Measurements from ENCODE around the gene SHC3. TPM values are rescaled to one million over a fixed set of nuclear protein-coding genes. Genes with fewer than 3 reads are reported as not detected.

Gene SHC3
- total RNA-seq, 2 donors from 2014 or later, result 0.95 to 1.3 TPM

DNA sequence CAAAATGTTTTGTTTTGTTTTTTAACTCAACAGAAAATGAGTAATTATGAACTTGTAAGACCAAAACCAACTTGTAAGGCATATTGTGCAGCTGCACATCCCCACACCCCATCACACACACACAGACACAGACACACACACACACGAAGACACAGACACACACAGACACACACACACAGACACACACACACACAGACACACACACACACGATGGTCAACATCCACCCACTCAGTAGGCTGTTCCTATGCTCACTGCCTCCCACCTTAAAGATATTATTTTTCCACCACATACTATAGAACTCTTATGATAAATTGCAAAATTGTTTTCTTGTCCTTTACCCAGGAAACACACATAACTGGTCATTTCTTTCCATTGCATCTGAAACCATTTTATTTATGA, 6.2 kb downstream of the SHC3 start:
- Histone ChIP-seq H3K27ac (ENCODE audit: low read depth, low read length) (no peak overlapping the region), H3K27me3 (ENCODE audit: control insufficient read depth, insufficient read depth, low read length, poor library complexity, severe bottlenecking) (peaks cover 18% of the 10 kb centered on the region), H3K36me3 (ENCODE audit: control insufficient read depth, insufficient read depth, low read length) (no peaks in the 10 kb centered on the region), H3K9me3 (ENCODE audit: control insufficient read depth, low read length) (no peaks in the 10 kb centered on the region), H3K9ac (ENCODE audit: extremely low read depth, low read length, poor library complexity, severe bottlenecking) (no peak overlapping the region), H3K4me1 (ENCODE audit: control insufficient read depth, insufficient read depth, low read length) (no peaks in the 10 kb centered on the region), H3K4me3 (ENCODE audit: low read length) (no peak overlapping the region)
- 43 to 76% methylated on average over 1 to 2 of the region's 2 CpGs for WGBS, 2 experiments (ENCODE audit: insufficient coverage in 1 of 2, insufficient read length in 1 of 2)
- no peak overlapping the region for H3K4me3 Mint-ChIP-seq
- H3K4me1 Mint-ChIP-seq, result peaks cover 12% of the 10 kb centered on the region
- H3K36me3 Mint-ChIP-seq (ENCODE audit: low read depth), result no peaks in the 10 kb centered on the region
- H3K27me3 Mint-ChIP-seq (ENCODE audit: insufficient read depth), result peaks cover 16% of the 10 kb centered on the region
- no peak for DNase-seq
- TF ChIP-seq, protein P1, sequence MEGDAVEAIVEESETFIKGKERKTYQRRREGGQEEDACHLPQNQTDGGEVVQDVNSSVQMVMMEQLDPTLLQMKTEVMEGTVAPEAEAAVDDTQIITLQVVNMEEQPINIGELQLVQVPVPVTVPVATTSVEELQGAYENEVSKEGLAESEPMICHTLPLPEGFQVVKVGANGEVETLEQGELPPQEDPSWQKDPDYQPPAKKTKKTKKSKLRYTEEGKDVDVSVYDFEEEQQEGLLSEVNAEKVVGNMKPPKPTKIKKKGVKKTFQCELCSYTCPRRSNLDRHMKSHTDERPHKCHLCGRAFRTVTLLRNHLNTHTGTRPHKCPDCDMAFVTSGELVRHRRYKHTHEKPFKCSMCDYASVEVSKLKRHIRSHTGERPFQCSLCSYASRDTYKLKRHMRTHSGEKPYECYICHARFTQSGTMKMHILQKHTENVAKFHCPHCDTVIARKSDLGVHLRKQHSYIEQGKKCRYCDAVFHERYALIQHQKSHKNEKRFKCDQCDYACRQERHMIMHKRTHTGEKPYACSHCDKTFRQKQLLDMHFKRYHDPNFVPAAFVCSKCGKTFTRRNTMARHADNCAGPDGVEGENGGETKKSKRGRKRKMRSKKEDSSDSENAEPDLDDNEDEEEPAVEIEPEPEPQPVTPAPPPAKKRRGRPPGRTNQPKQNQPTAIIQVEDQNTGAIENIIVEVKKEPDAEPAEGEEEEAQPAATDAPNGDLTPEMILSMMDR (conservative IDR thresholded peaks at IDR 0.05), result no peak
- H3K9me3 Mint-ChIP-seq, result no peaks in the 10 kb centered on the region
- H3K27ac Mint-ChIP-seq, result no peak overlapping the region

DNA sequence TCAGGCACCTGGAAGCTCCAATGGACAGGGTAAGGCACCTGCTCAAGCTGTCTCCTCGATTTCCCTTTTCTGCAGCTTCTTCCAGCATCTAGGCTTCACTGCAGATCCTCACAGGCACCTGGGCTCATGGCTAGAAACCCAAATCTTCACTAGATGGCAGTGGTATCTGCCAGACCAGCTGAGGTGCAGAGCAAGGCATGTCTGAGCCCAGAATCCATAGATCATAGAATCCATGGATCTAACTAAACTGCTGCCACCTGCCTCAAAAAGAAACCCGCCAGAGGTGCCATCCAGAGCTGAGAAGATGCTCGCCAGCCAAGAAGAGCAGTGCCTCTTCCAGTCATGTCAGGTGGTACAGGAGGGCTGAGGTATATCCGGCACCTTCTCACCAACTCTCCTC, 6.9 kb downstream of the SHC3 start:
- WGBS, 2 experiments (ENCODE audit: insufficient coverage in 1 of 2, insufficient read length in 1 of 2), result 86% methylated on average over 4 of the region's 4 CpGs; no CpG with 5 or more reads in 1 of the 2 experiments
- Histone ChIP-seq H3K27ac (ENCODE audit: low read depth, low read length) (no peak overlapping the region), H3K9ac (ENCODE audit: extremely low read depth, low read length, poor library complexity, severe bottlenecking) (no peak overlapping the region), H3K36me3 (ENCODE audit: control insufficient read depth, insufficient read depth, low read length) (no peaks in the 10 kb centered on the region), H3K4me1 (ENCODE audit: control insufficient read depth, insufficient read depth, low read length) (no peaks in the 10 kb centered on the region), H3K27me3 (ENCODE audit: control insufficient read depth, insufficient read depth, low read length, poor library complexity, severe bottlenecking) (peaks cover 11% of the 10 kb centered on the region), H3K9me3 (ENCODE audit: control insufficient read depth, low read length) (no peaks in the 10 kb centered on the region), H3K4me3 (ENCODE audit: low read length) (no peak overlapping the region)
- H3K4me1 Mint-ChIP-seq, result peaks cover 5% of the 10 kb centered on the region
- H3K9me3 Mint-ChIP-seq, result no peaks in the 10 kb centered on the region
- no peaks in the 10 kb centered on the region for H3K36me3 Mint-ChIP-seq (ENCODE audit: low read depth)
- H3K27ac Mint-ChIP-seq, result no peak overlapping the region
- no peak overlapping the region for H3K4me3 Mint-ChIP-seq
- TF ChIP-seq, protein P1 (conservative IDR thresholded peaks at IDR 0.05), result peak; percentile 54
- peak; percentile 66 for DNase-seq
- peaks cover 9% of the 10 kb centered on the region for H3K27me3 Mint-ChIP-seq (ENCODE audit: insufficient read depth)

DNA sequence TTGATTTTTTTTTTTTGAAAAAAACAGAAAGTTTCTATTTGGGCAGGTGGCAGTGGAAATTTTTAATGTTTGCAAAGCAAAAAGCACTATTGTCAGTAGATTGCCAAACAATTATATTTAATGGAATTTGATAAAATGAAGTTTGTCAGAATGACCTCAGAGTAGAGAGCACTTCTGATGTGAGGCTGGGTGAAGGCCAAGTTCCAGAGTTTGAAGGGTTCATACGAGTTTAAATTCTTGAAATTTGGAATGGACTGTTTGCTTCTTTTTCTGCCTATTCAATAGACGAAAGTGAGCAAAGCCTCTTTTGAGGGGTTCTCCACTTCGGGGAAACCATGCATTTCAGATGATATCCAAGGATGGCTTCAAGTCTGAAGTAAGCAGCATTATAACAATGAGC, 7.4 kb downstream of the SHC3 start:
- Mint-ChIP-seq H3K36me3 (ENCODE audit: low read depth) (no peaks in the 10 kb centered on the region), H3K27me3 (ENCODE audit: insufficient read depth) (peaks cover 4% of the 10 kb centered on the region), H3K4me3 (no peak overlapping the region), H3K9me3 (no peaks in the 10 kb centered on the region), H3K27ac (no peak overlapping the region), H3K4me1 (peaks cover 5% of the 10 kb centered on the region)
- WGBS, 2 experiments (ENCODE audit: insufficient coverage in 1 of 2, insufficient read length in 1 of 2), result 90 to 91% methylated on average over 3 of the region's 3 CpGs
- TF ChIP-seq, protein P1 (conservative IDR thresholded peaks at IDR 0.05), result no peak
- H3K9ac ChIP-seq (ENCODE audit: extremely low read depth, low read length, poor library complexity, severe bottlenecking), result no peak overlapping the region
- peaks cover 6% of the 10 kb centered on the region for H3K27me3 ChIP-seq (ENCODE audit: control insufficient read depth, insufficient read depth, low read length, poor library complexity, severe bottlenecking)
- H3K36me3 ChIP-seq (ENCODE audit: control insufficient read depth, insufficient read depth, low read length), result no peaks in the 10 kb centered on the region
- DNase-seq, result no peak
- H3K9me3 ChIP-seq (ENCODE audit: control insufficient read depth, low read length), result no peaks in the 10 kb centered on the region
- H3K27ac ChIP-seq (ENCODE audit: low read depth, low read length), result no peak overlapping the region
- H3K4me3 ChIP-seq (ENCODE audit: low read length), result no peak overlapping the region
- no peaks in the 10 kb centered on the region for H3K4me1 ChIP-seq (ENCODE audit: control insufficient read depth, insufficient read depth, low read length)
